Erythroblast (primary cell): Measurements from ENCODE around the gene CABP4.
"Not testable (repeated sequence)": the region's sequence is repeated elsewhere in the genome, so short reads cannot be mapped to it uniquely, and the experiment has no call there.

Experiments
- GATA1 ChIP-seq: IDR thresholded peaks from 2 replicates; pipeline ENCODE4 v1.6.1; 2011; ENCODE audit warnings: low read depth, mild to moderate bottlenecking, control low read depth, low read length, moderate library complexity
- POLR2A ChIP-seq: IDR thresholded peaks from 2 replicates; pipeline ENCODE4 v1.6.1; 2011; ENCODE audit warnings: mild to moderate bottlenecking, low read length

DNA sequence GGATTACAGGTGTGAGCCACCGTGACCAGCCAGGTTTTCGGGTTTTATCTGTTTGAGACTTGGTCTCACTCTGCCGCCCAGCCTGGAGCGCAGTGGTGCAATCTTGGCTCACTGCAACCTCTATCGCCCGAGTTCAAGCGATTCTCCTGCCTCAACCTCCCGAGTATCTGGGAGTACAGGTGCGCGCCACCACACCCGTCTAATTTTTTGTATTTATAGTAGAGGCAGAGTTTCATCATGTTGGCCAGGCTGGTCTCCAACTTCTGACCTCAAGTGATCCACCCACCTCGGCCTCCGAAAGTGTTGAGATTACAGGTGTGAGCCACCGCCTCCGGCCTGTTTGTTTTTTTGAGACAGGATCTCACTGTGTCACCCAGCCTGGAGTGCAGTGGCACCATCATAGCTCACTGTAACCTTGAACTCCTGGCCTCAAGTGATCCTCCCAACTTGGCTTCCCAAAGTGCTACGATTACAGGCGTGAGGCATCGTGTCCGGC is 27.7 kb upstream of the CABP4 start:
- not testable (repeated sequence) for TF ChIP-seq POLR2A, GATA1
